Measurements from ENCODE around the gene DUOXA2.
"Not testable (repeated sequence)": the region's sequence is repeated elsewhere in the genome, so short reads cannot be mapped to it uniquely, and the experiment has no call there.

DUOXA2 gene

GRCh38 chr15:45114076-45114750 lies at the start of gene DUOXA2, which contains the start of gene DUOX2:
TSS of gene DUOXA2 (plus strand) at chr15:45114326. CDS start at chr15:45114606, 280 bp downstream.
TSS of gene DUOX2 (minus strand) at chr15:45114172. CDS start at chr15:45113411, 761 bp downstream.
- DNase-seq = no peak

GRCh38 chr15:45064386-45064785 lies 49.7 kb upstream of the DUOXA2 start:
- no peak for DNase-seq

- DNase-seq = not testable (repeated sequence)
Observed at GRCh38 chr15:45069942-45070360, 44.2 kb upstream of the DUOXA2 start.

GRCh38 chr15:45073602-45074001 lies 40.5 kb upstream of the DUOXA2 start:
- DNase-seq = not testable (repeated sequence)

- DNase-seq = not testable (repeated sequence)
Observed at GRCh38 chr15:45075440-45076320, 38.4 kb upstream of the DUOXA2 start.

- not testable (repeated sequence) for DNase-seq
Observed at GRCh38 chr15:45077391-45077790, 36.7 kb upstream of the DUOXA2 start.

- not testable (repeated sequence) for DNase-seq
Observed at GRCh38 chr15:45079201-45079600, 34.9 kb upstream of the DUOXA2 start.

GRCh38 chr15:45079628-45080246 lies 34.4 kb upstream of the DUOXA2 start:
- DNase-seq = not testable (repeated sequence)

- DNase-seq = not testable (repeated sequence)
Observed at GRCh38 chr15:45080593-45080992, 33.5 kb upstream of the DUOXA2 start.

- not testable (repeated sequence) for DNase-seq
Observed at GRCh38 chr15:45082412-45082811, 31.7 kb upstream of the DUOXA2 start.

GRCh38 chr15:45083223-45083622 lies 30.9 kb upstream of the DUOXA2 start:
- DNase-seq = no peak

- DNase-seq = no peak
Observed at GRCh38 chr15:45084163-45084562, 30.0 kb upstream of the DUOXA2 start.

GRCh38 chr15:45087513-45087912 lies 26.6 kb upstream of the DUOXA2 start:
- DNase-seq = peak; percentile 4 to 11

- DNase-seq = no peak
Observed at GRCh38 chr15:45088801-45089711, 25.1 kb upstream of the DUOXA2 start.

GRCh38 chr15:45089712-45090373 lies 24.3 kb upstream of the DUOXA2 start:
- no peak for DNase-seq

- no peak for DNase-seq
Observed at GRCh38 chr15:45091161-45091560, 23.0 kb upstream of the DUOXA2 start.

- DNase-seq = no peak
Observed at GRCh38 chr15:45091576-45091975, 22.6 kb upstream of the DUOXA2 start.

GRCh38 chr15:45093013-45093412 lies 21.1 kb upstream of the DUOXA2 start:
- DNase-seq = no peak

GRCh38 chr15:45093622-45094357 lies 20.3 kb upstream of the DUOXA2 start:
- no peak for DNase-seq

GRCh38 chr15:45094358-45094730 lies 19.8 kb upstream of the DUOXA2 start:
- DNase-seq = no peak

- no peak for DNase-seq
Observed at GRCh38 chr15:45095661-45096060, 18.5 kb upstream of the DUOXA2 start.

All from Kasumi-1 (cell line).